ENCODE data around the gene ULK4. TPM values are rescaled to one million over a fixed set of nuclear protein-coding genes. Genes with fewer than 3 reads are reported as not detected.

ULK4 gene
- total and polyA plus RNA-seq, 9 of the 15 experiments (the other 6 are each of a cell fraction or from before 2014, with no cell fraction given) = 3.0 to 5.9 (median 3.5) TPM

GRCh38 chr3:41726891-41727290, 235.0 kb downstream of the ULK4 start:
- DNase-seq (ENCODE audit: extremely low read depth in 1 of 4, low spot score in 3 of 4) = no peak
- intact Hi-C loops (cut with micrococcal nuclease) = no loop called here
- no peaks in the 10 kb centered on the region for H3K9me3 ChIP-seq (replicated peaks; ENCODE audit: control insufficient read depth, insufficient read depth, low read depth, low read length)
- no TSS peak for BruUV-seq (replicated peaks)
- TF ChIP-seq CBFB (CRISPR knock-in tag; IDR thresholded peaks at IDR 0.05) (no peak), FOXK2 (conservative IDR thresholded peaks at IDR 0.05 in 1 of 2, IDR thresholded peaks at IDR 0.05 in 1 of 2; ENCODE audit: low read depth in 2 of 2) (no peak), ZNF316 (IDR thresholded peaks at IDR 0.05) (no peak), HSF4 (CRISPR knock-in tag; IDR thresholded peaks at IDR 0.05; ENCODE audit: borderline replicate concordance) (no peak), USF2 (CRISPR knock-in tag; IDR thresholded peaks at IDR 0.05) (no peak), CCAR2 (IDR thresholded peaks at IDR 0.05; ENCODE audit: low read depth, low read length) (no peak), ELF2 (CRISPR knock-in tag; IDR thresholded peaks at IDR 0.05) (no peak), SOX6 (IDR thresholded peaks at IDR 0.05) (no peak), ILF3 (IDR thresholded peaks at IDR 0.05; ENCODE audit: borderline replicate concordance) (no peak), DIDO1 (tag; IDR thresholded peaks at IDR 0.05; ENCODE audit: low read depth) (no peak), TFAM (CRISPR knock-in tag; conservative IDR thresholded peaks at IDR 0.05) (no peak), ZNF79 (CRISPR knock-in tag; IDR thresholded peaks at IDR 0.05; ENCODE audit: low read depth) (no peak), ZNF23 (CRISPR knock-in tag; IDR thresholded peaks at IDR 0.05) (no peak), TOE1 (IDR thresholded peaks at IDR 0.05; ENCODE audit: borderline replicate concordance) (no peak), TOE1 (CRISPR knock-in tag; IDR thresholded peaks at IDR 0.05; ENCODE audit: borderline replicate concordance, low read depth) (no peak), C11orf30 (IDR thresholded peaks at IDR 0.05; ENCODE audit: low read depth) (no peak), ZNF444 (CRISPR knock-in tag; IDR thresholded peaks at IDR 0.05) (no peak), COPS2 (conservative IDR thresholded peaks at IDR 0.05) (no peak), ZNF282 (CRISPR knock-in tag; IDR thresholded peaks at IDR 0.05) (no peak), ZNF121 (CRISPR knock-in tag; conservative IDR thresholded peaks at IDR 0.05) (no peak)
- CTCF ChIA-PET (ENCODE audit: low intra/inter-chr PET ratio) = no interaction called here
- FAIRE-seq = no peak
- no peak overlapping the region for H3K4me3 ChIP-seq
- no peaks in the 10 kb centered on the region for H3K9me1 ChIP-seq (ENCODE audit: control insufficient read depth, insufficient read depth, low read length)
- H2AFZ ChIP-seq (ENCODE audit: low read depth, low read length) = no peak overlapping the region
- in situ Hi-C loops (cut with MboI) = no loop called here
- H3K4me2 ChIP-seq (ENCODE audit: insufficient read depth, low read length) = no peak overlapping the region
- no peaks in the 10 kb centered on the region for H4K20me1 ChIP-seq (replicated peaks; ENCODE audit: control insufficient read depth, insufficient read depth, low read length)
- H3K27ac ChIP-seq (ENCODE audit: extremely low read depth, low read depth, low read length) = no peak overlapping the region
- H3K27me3 ChIP-seq (ENCODE audit: control insufficient read depth in 2 of 2, insufficient read depth in 2 of 2, low read length in 2 of 2) = peaks cover 4 to 8% of the 10 kb centered on the region in 2 experiments; a peak in 2 of 5 replicates
- WGBS (ENCODE audit: insufficient coverage, low coverage, missing lambda C conversion rate) = 38% methylated on average over 3 of the region's 3 CpGs
- ATAC-seq = no peak
- no peak overlapping the region for H3K9ac ChIP-seq (ENCODE audit: insufficient read depth in 1 of 2, low read depth in 2 of 2, low read length in 2 of 2)
- H3K79me2 ChIP-seq (ENCODE audit: control insufficient read depth, insufficient read depth, low read length) = no peaks in the 10 kb centered on the region
- POLR2A ChIA-PET = no interaction called here
- no peaks in the 10 kb centered on the region for H3K4me1 ChIP-seq (replicated peaks in 1 of 2; ENCODE audit: control insufficient read depth in 2 of 2, insufficient read depth in 2 of 2, low read length in 2 of 2)
- no peaks in the 10 kb centered on the region for H3K36me3 ChIP-seq (ENCODE audit: control insufficient read depth, insufficient read depth, low read length)

Data from K562 (cell line).